H9 (cell line): ENCODE measurements around the gene HCRT. TPM values are rescaled to one million over a fixed set of nuclear protein-coding genes. Genes with fewer than 3 reads are reported as not detected.

ENCODE experiments used
- DNase-seq: peaks from one replicate; pipeline ENCODE4 v3.0.0-alpha.2; 2017
- H2AFZ ChIP-seq: one replicate; pipeline ENCODE4 v1.6.1; 2013; ENCODE audit warnings: mild to moderate bottlenecking, low read length, control low read depth, moderate library complexity
- H2AK5ac ChIP-seq: 2 replicates; pipeline ENCODE4 v1.6.1; 2013; ENCODE audit warnings: low read length, control low read depth, mixed read lengths; ENCODE audit not compliant: insufficient read length
- H2BK120ac ChIP-seq: one replicate; pipeline ENCODE4 v1.6.1; 2013; ENCODE audit warnings: low read depth, mild to moderate bottlenecking, low read length, control low read depth, inconsistent platforms; ENCODE audit not compliant: poor library complexity, severe bottlenecking
- H2BK12ac ChIP-seq: 2 replicates; pipeline ENCODE4 v1.6.1; 2013; ENCODE audit warnings: low read length, control low read depth, mixed read lengths, low read depth; ENCODE audit not compliant: insufficient read length
- H2BK15ac ChIP-seq: 2 replicates; pipeline ENCODE4 v1.6.1; 2013; ENCODE audit warnings: low read depth, low read length, control low read depth
- H2BK20ac ChIP-seq: one replicate; pipeline ENCODE4 v1.6.1; 2013; ENCODE audit warnings: low read depth, mild to moderate bottlenecking, low read length, control low read depth, inconsistent platforms; ENCODE audit not compliant: poor library complexity, severe bottlenecking
- H2BK5ac ChIP-seq: 2 replicates; pipeline ENCODE4 v1.6.1; 2013; ENCODE audit warnings: low read length, control low read depth, mixed read lengths; ENCODE audit not compliant: insufficient read length
- H3K14ac ChIP-seq: 2 replicates; pipeline ENCODE4 v1.6.1; 2013; ENCODE audit warnings: low read length, control low read depth; ENCODE audit not compliant: insufficient read depth
- H3K18ac ChIP-seq: 2 replicates; pipeline ENCODE4 v1.6.1; 2013; ENCODE audit warnings: low read depth, mild to moderate bottlenecking, mixed read lengths, low read length, control low read depth; ENCODE audit not compliant: insufficient read length
- H3K23ac ChIP-seq: 2 replicates; pipeline ENCODE4 v1.6.1; 2013; ENCODE audit warnings: low read length, control low read depth, mixed read lengths, low read depth; ENCODE audit not compliant: insufficient read length
- H3K23me2 ChIP-seq: 2 replicates; pipeline ENCODE4 v1.6.1; 2013; ENCODE audit warnings: low read depth, mild to moderate bottlenecking, mixed read lengths, low read length, control low read depth; ENCODE audit not compliant: insufficient read length, poor library complexity, severe bottlenecking
- H3K27ac ChIP-seq: 2 replicates; pipeline ENCODE4 v1.5.1; 2013; ENCODE audit warnings: low read length, control low read depth, mixed read lengths, low read depth; ENCODE audit not compliant: insufficient read length
- H3K27me3 ChIP-seq: 2 replicates; pipeline ENCODE4 v1.6.1; 2013; ENCODE audit warnings: low read length, control low read depth, inconsistent platforms; ENCODE audit not compliant: insufficient read depth
- H3K4ac ChIP-seq: 2 replicates; pipeline ENCODE4 v1.6.1; 2013; ENCODE audit warnings: low read depth, mild to moderate bottlenecking, control low read depth, inconsistent platforms, low read length, moderate library complexity
- H3K4me1 ChIP-seq: 2 replicates; pipeline ENCODE4 v1.6.1; 2013; ENCODE audit warnings: low read length, control low read depth, inconsistent platforms; ENCODE audit not compliant: insufficient read depth
- H3K4me2 ChIP-seq: 2 replicates; pipeline ENCODE4 v1.6.1; 2013; ENCODE audit warnings: low read length, control low read depth, mixed read lengths; ENCODE audit not compliant: insufficient read length, insufficient read depth
- H3K56ac ChIP-seq: 2 replicates; pipeline ENCODE4 v1.6.1; 2013; ENCODE audit warnings: low read depth, mild to moderate bottlenecking, mixed read lengths, low read length, control low read depth; ENCODE audit not compliant: insufficient read length
- H3K79me1 ChIP-seq: 2 replicates; pipeline ENCODE4 v1.6.1; 2013; ENCODE audit warnings: low read depth, mild to moderate bottlenecking, moderate library complexity, low read length, control low read depth, inconsistent platforms; ENCODE audit not compliant: insufficient read depth, poor library complexity, severe bottlenecking
- H3K79me2 ChIP-seq: 2 replicates; pipeline ENCODE4 v1.6.1; 2013; ENCODE audit warnings: low read length, control low read depth, inconsistent platforms; ENCODE audit not compliant: insufficient read depth
- H3K9ac ChIP-seq: 2 replicates; pipeline ENCODE4 v1.6.1; 2013; ENCODE audit warnings: low read length, control low read depth, mixed read lengths; ENCODE audit not compliant: insufficient read length; ENCODE audit errors: extremely low read depth
- H3K9me3 ChIP-seq: one replicate; pipeline ENCODE4 v1.6.1; 2013; ENCODE audit warnings: low read depth, low read length, inconsistent platforms; ENCODE audit not compliant: control insufficient read depth
- H3T11ph ChIP-seq: one replicate; pipeline ENCODE4 v1.6.1; 2013; ENCODE audit warnings: mild to moderate bottlenecking, low read length, control low read depth, inconsistent platforms
- H4K20me1 ChIP-seq: one replicate; pipeline ENCODE4 v1.6.1; 2013; ENCODE audit not compliant: control insufficient read depth, insufficient read length, insufficient read depth
- H4K5ac ChIP-seq: 2 replicates; pipeline ENCODE4 v1.6.1; 2013; ENCODE audit warnings: low read depth, mild to moderate bottlenecking, mixed read lengths, low read length, control low read depth; ENCODE audit not compliant: insufficient read length
- H4K8ac ChIP-seq: replicated peaks from 2 replicates; pipeline ENCODE4 v1.6.1; 2013; ENCODE audit warnings: low read length, control low read depth, mixed read lengths, low read depth; ENCODE audit not compliant: insufficient read length
- H4K91ac ChIP-seq: 2 replicates; pipeline ENCODE4 v1.6.1; 2013; ENCODE audit warnings: low read depth, mild to moderate bottlenecking, moderate library complexity, mixed read lengths, low read length, control low read depth; ENCODE audit not compliant: insufficient read length
- H3K27ac Mint-ChIP-seq, 3 experiments: 2 replicates in 2 of 3; 3 replicates in 1 of 3; pipeline ENCODE4 v1.8.0; 2020 to 2021; ENCODE audit warnings: mixed read lengths in 3 of 3, mild to moderate bottlenecking in 1 of 3, moderate library complexity in 1 of 3
- H3K27me3 Mint-ChIP-seq: 2 replicates; pipeline ENCODE4 v1.8.0; 2021; ENCODE audit warnings: low read depth, mild to moderate bottlenecking, moderate library complexity, mixed read lengths
- H3K36me3 Mint-ChIP-seq, 3 experiments: 2 replicates in 2 of 3; 3 replicates in 1 of 3; pipeline ENCODE4 v1.8.0; 2020 to 2021; ENCODE audit warnings: low read depth in 3 of 3, mixed read lengths in 3 of 3; ENCODE audit not compliant: insufficient read depth in 1 of 3
- H3K4me1 Mint-ChIP-seq, 2 experiments: 2 replicates each; pipeline ENCODE4 v1.8.0; 2020; ENCODE audit warnings: mixed read lengths in 2 of 2
- H3K4me3 Mint-ChIP-seq, 2 experiments: 2 replicates in 1 of 2; 3 replicates in 1 of 2; pipeline ENCODE4 v1.8.0; 2020 to 2021; ENCODE audit warnings: mild to moderate bottlenecking in 2 of 2, mixed read lengths in 2 of 2, moderate library complexity in 1 of 2
- H3K9me3 Mint-ChIP-seq, 2 experiments: 2 replicates in 1 of 2; 3 replicates in 1 of 2; pipeline ENCODE4 v1.8.0; 2020; ENCODE audit warnings: mild to moderate bottlenecking in 2 of 2, mixed read lengths in 2 of 2, moderate library complexity in 1 of 2
- WGBS: extraction: QIAGEN DNeasy Blood & Tissue Kit; methylation state at CpG from one replicate; pipeline ENCODE4 v1.1.7; 2013; ENCODE audit warnings: missing lambda C conversion rate, low lambda C conversion rate, mixed read lengths; ENCODE audit not compliant: insufficient read length; ENCODE audit errors: extremely low coverage; 5-methylcytosine and 5-hydroxymethylcytosine counted together
- total RNA-seq: library from RNA; stranded (reverse); gene quantifications from 2 replicates; pipeline ENCODE4 v1.2.1, GENCODE V29; 2021
- TF ChIP-seq, protein P1 (sequence below): fragments of 200-600 bp; sonication (generic); conservative IDR thresholded peaks from 3 replicates; pipeline ENCODE4 v1.8.0; 2021; ENCODE audit warnings: antibody characterized with exemption, mild to moderate bottlenecking

HCRT gene
- total RNA-seq, 1 experiment from 2014 or later: not detected

DNA sequence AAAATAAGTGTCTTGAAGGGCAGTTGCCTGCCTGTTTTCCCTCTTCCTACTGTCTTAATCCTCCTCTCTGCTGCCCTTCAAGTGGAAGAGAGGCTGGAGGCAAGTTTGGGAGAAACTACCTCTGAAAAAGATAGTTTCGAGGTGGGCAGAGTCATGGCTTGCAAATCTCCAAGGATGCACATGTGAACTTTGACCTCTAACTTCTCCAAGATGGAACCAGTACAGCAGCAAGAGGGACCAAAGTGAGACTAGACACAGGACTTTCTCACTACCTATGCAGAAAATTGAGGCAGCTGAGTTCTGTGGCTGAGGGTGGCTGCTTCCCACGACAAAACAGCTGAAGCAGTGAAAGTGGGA is 3.4 kb downstream of the HCRT start:
- H3K4me2 ChIP-seq: peak overlapping the region; percentile 60

More for the DNA sequence above, 3.4 kb downstream of the HCRT start:
- Histone ChIP-seq H4K8ac (no peak overlapping the region), H3K9ac (no peak overlapping the region), H3K14ac (no peak overlapping the region), H3K27me3 (peaks cover 10% of the 10 kb centered on the region; the same call in 1 of the 2 replicates), H4K5ac (no peak overlapping the region), H2AK5ac (no peak overlapping the region), H3K9me3 (no peaks in the 10 kb centered on the region), H3T11ph (no peak overlapping the region), H3K18ac (no peak overlapping the region), H2BK5ac (no peak overlapping the region), H3K79me2 (no peaks in the 10 kb centered on the region), H2BK20ac (no peak overlapping the region), H3K27ac (no peak overlapping the region), H3K4ac (no peak overlapping the region), H3K4me1 (peaks cover 3% of the 10 kb centered on the region; the same call in 1 of the 2 replicates), H3K23ac (no peak overlapping the region), H3K56ac (no peak overlapping the region), H2AFZ (no peak overlapping the region), H2BK15ac (no peak overlapping the region), H4K20me1 (no peaks in the 10 kb centered on the region), H3K23me2 (peaks cover 21% of the 10 kb centered on the region), H4K91ac (no peak overlapping the region), H3K79me1 (no peaks in the 10 kb centered on the region), H2BK120ac (no peak overlapping the region), H2BK12ac (no peak overlapping the region)
- no CpG with 5 or more reads among the region's 2 CpGs for WGBS
- peaks cover 21 to 43% of the 10 kb centered on the region in 2 experiments for H3K4me1 Mint-ChIP-seq
- no peaks in the 10 kb centered on the region for H3K36me3 Mint-ChIP-seq
- H3K9me3 Mint-ChIP-seq: no peaks in the 10 kb centered on the region; a peak in 1 of 5 replicates
- TF ChIP-seq, protein P1, sequence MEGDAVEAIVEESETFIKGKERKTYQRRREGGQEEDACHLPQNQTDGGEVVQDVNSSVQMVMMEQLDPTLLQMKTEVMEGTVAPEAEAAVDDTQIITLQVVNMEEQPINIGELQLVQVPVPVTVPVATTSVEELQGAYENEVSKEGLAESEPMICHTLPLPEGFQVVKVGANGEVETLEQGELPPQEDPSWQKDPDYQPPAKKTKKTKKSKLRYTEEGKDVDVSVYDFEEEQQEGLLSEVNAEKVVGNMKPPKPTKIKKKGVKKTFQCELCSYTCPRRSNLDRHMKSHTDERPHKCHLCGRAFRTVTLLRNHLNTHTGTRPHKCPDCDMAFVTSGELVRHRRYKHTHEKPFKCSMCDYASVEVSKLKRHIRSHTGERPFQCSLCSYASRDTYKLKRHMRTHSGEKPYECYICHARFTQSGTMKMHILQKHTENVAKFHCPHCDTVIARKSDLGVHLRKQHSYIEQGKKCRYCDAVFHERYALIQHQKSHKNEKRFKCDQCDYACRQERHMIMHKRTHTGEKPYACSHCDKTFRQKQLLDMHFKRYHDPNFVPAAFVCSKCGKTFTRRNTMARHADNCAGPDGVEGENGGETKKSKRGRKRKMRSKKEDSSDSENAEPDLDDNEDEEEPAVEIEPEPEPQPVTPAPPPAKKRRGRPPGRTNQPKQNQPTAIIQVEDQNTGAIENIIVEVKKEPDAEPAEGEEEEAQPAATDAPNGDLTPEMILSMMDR: no peak
- H3K27ac Mint-ChIP-seq: no peak overlapping the region
- peak overlapping the region in 1 of 2 experiments; percentile 76; a peak in 3 of 5 replicates for H3K4me3 Mint-ChIP-seq
- no peak for DNase-seq
- peaks cover 73% of the 10 kb centered on the region for H3K27me3 Mint-ChIP-seq
